Naive thymus-derived CD4-positive, alpha-beta T cell (primary cell): ENCODE data around the gene DIP2B. TPM values are rescaled to one million over a fixed set of nuclear protein-coding genes. Genes with fewer than 3 reads are reported as not detected.

Experiments
- ATAC-seq: fragments of 150-1000 bp; cut with Tn5 transposase; 2 replicates; pipeline ENCODE4 v1.10.0; 2021; ENCODE audit warnings: mild to moderate bottlenecking, moderate library complexity
- CTCF ChIA-PET: fragments of 350-600 bp; sonication (Branson Sonifier 250); formaldehyde crosslinking; loops from one replicate; lab custom pipeline; 2021; ENCODE audit warnings: antibody characterized with exemption; lab: Charles Lee
- POLR2A ChIA-PET: fragments of 350-600 bp; sonication (Branson Sonifier 250); formaldehyde crosslinking; loops from one replicate; lab custom pipeline; 2021; ENCODE audit warnings: antibody characterized with exemption, inconsistent platforms; lab: Charles Lee
- DNase-seq, 9 donors: peaks; one replicate each; pipeline versions ENCODE4 v3.0.0 to v3.0.0-alpha.2; 2020 to 2022; ENCODE audit warnings: mixed read lengths in 1 of 9
- H3K27ac ChIP-seq: one replicate; pipeline ENCODE4 v1.7.0; 2013; ENCODE audit warnings: mild to moderate bottlenecking, low read depth, low read length, moderate library complexity
- H3K27me3 ChIP-seq, 2 donors: one replicate each; pipeline ENCODE4 v1.7.0; 2013; ENCODE audit warnings: low read length in 2 of 2, mild to moderate bottlenecking in 2 of 2, moderate library complexity in 2 of 2; ENCODE audit not compliant: control insufficient read depth in 2 of 2, insufficient read depth in 2 of 2
- H3K36me3 ChIP-seq, 3 experiments: 1 replicate in 2 of 3; 2 replicates in 1 of 3; pipeline ENCODE4 v1.7.0; 2013; ENCODE audit warnings: low read length in 3 of 3, mild to moderate bottlenecking in 3 of 3, moderate library complexity in 1 of 3; ENCODE audit not compliant: insufficient read depth in 3 of 3, control insufficient read depth in 2 of 3
- H3K4me1 ChIP-seq, 2 donors: one replicate each; pipeline ENCODE4 v1.7.0; 2013; ENCODE audit warnings: low read length in 2 of 2, mild to moderate bottlenecking in 2 of 2, moderate library complexity in 1 of 2; ENCODE audit not compliant: control insufficient read depth in 2 of 2, insufficient read depth in 2 of 2
- H3K4me3 ChIP-seq: 2 replicates; pipeline ENCODE4 v1.7.0; 2013; ENCODE audit warnings: mild to moderate bottlenecking, low read length
- H3K9me3 ChIP-seq, 3 experiments: 1 replicate in 2 of 3; 2 replicates in 1 of 3; pipeline ENCODE4 v1.7.0; 2013; ENCODE audit warnings: low read length in 3 of 3; ENCODE audit not compliant: control insufficient read depth in 2 of 3
- H3K27ac Mint-ChIP-seq, 9 donors: one replicate each; pipeline ENCODE4 v1.8.0; 2020 to 2022; ENCODE audit warnings: mixed read lengths in 9 of 9, mild to moderate bottlenecking in 8 of 9, moderate library complexity in 5 of 9, inconsistent platforms in 2 of 9
- H3K27me3 Mint-ChIP-seq, 5 donors: one replicate each; pipeline ENCODE4 v1.8.0; 2021 to 2022; ENCODE audit warnings: mixed read lengths in 5 of 5, mild to moderate bottlenecking in 1 of 5
- H3K36me3 Mint-ChIP-seq, 5 donors: one replicate each; pipeline ENCODE4 v1.8.0; 2020 to 2022; ENCODE audit warnings: mixed read lengths in 5 of 5, mild to moderate bottlenecking in 3 of 5, inconsistent platforms in 1 of 5
- H3K4me1 Mint-ChIP-seq, 7 donors: one replicate each; pipeline ENCODE4 v1.8.0; 2020 to 2022; ENCODE audit warnings: mixed read lengths in 7 of 7, mild to moderate bottlenecking in 3 of 7, inconsistent platforms in 1 of 7
- H3K4me3 Mint-ChIP-seq, 10 donors: one replicate each; pipeline ENCODE4 v1.8.0; 2020 to 2022; ENCODE audit warnings: mild to moderate bottlenecking in 10 of 10, mixed read lengths in 10 of 10, moderate library complexity in 6 of 10, inconsistent platforms in 2 of 10
- H3K9me3 Mint-ChIP-seq, 11 donors: one replicate each; pipeline ENCODE4 v1.8.0; 2020 to 2022; ENCODE audit warnings: mixed read lengths in 11 of 11, mild to moderate bottlenecking in 4 of 11, inconsistent platforms in 1 of 11, moderate library complexity in 1 of 11
- intact Hi-C, 2 donors: fragments of 100-400 bp; cut with micrococcal nuclease; formaldehyde crosslinking; loops; one replicate each; pipeline ENCODE4 v1.15.1; 2023
- polyA plus RNA-seq, 2 donors: library from polyadenylated mRNA; unstranded; fragments of 300-500 nt; fragmentation: Illumina TruSeq; gene quantifications; one replicate each; pipeline ENCODE4 v1.2.3, GENCODE V29; 2021
- total RNA-seq, 6 experiments: library from RNA in 5 of 6; stranded (reverse) in 5 of 6; gene quantifications; 1 replicate in 5 of 6; 2 replicates in 1 of 6; pipeline ENCODE4 v1.2.3 and lab custom pipeline; 2021 to 2026

DIP2B gene
- total and polyA plus RNA-seq, 7 experiments from 2014 or later, result 10.0 to 41.8 (median 34.3) TPM

GRCh38 chr12:50515587-50515986 is 10.8 kb downstream of the DIP2B start:
- DNase-seq (no peak), ATAC-seq (peak; percentile 26)
- peaks cover 0 to 2% (median 0%) of the 10 kb centered on the region in 11 donors for H3K9me3 Mint-ChIP-seq
- peaks cover 19 to 70% of the 10 kb centered on the region in 2 donors for H3K4me1 ChIP-seq
- no peaks in the 10 kb centered on the region for H3K9me3 ChIP-seq
- peak overlapping the region in 7 of 9 donors; percentile 78 to 96 (median 93) for H3K27ac Mint-ChIP-seq
- peaks cover 45 to 61% (median 50%) of the 10 kb centered on the region in 7 donors for H3K4me1 Mint-ChIP-seq
- H3K27ac ChIP-seq, result peak overlapping the region; percentile 50
- no peaks in the 10 kb centered on the region for H3K27me3 ChIP-seq
- H3K27me3 Mint-ChIP-seq, result no peaks in the 10 kb centered on the region
- intact Hi-C loops, result loop anchor here (1.0 to 2.0 kb wide), 2 partner anchors 17 to 249 kb away; partner anchors contain the start of gene ATF1 (in 1 of the 2)
- peak overlapping the region; percentile 65 to 90 (median 76) for H3K4me3 Mint-ChIP-seq
- ChIA-PET CTCF (interaction anchor here (0.6 to 1.6 kb wide), 2 partner anchors 11 to 677 kb away, joined by 3 to 8 read pairs; partner anchors contain the start of gene DIP2B), POLR2A (interaction anchor here (0.6 to 1.6 kb wide), 4 partner anchors 9 to 38 kb away, joined by 3 to 7 read pairs (median 4); no protein-coding TSS in a partner anchor)
- H3K36me3 Mint-ChIP-seq, result peaks cover 0 to 15% (median 0%) of the 10 kb centered on the region in 5 donors
- no peaks in the 10 kb centered on the region for H3K36me3 ChIP-seq
- no peak overlapping the region for H3K4me3 ChIP-seq

GRCh38 chr12:50517421-50518048 is 12.8 kb downstream of the DIP2B start:
- POLR2A ChIA-PET, result interaction anchor here (0.9 to 5.5 kb wide), 3 partner anchors 10 to 119 kb away, joined by 3 to 84 read pairs (median 14); partner anchors contain the start of gene DIP2B
- Histone ChIP-seq H3K27me3 (no peaks in the 10 kb centered on the region), H3K9me3 (no peaks in the 10 kb centered on the region), H3K4me1 (peaks cover 19 to 81% of the 10 kb centered on the region in 2 donors), H3K4me3 (no peak overlapping the region), H3K27ac (peak overlapping the region; percentile 65), H3K36me3 (no peaks in the 10 kb centered on the region)
- peaks cover 0 to 2% (median 0%) of the 10 kb centered on the region in 11 donors for H3K9me3 Mint-ChIP-seq
- ATAC-seq (peak; percentile 82), DNase-seq (peak in 5 of 9 donors; percentile 19 to 53 (median 36))
- peaks cover 0 to 20% (median 2%) of the 10 kb centered on the region in 5 donors for H3K36me3 Mint-ChIP-seq
- CTCF ChIA-PET, result interaction anchor here (1.9 kb wide), 1 partner anchor 8 kb away, joined by 6 read pairs; no protein-coding TSS in a partner anchor
- no peak overlapping the region for H3K4me3 Mint-ChIP-seq
- no peaks in the 10 kb centered on the region for H3K27me3 Mint-ChIP-seq
- H3K4me1 Mint-ChIP-seq, result peaks cover 43 to 65% (median 58%) of the 10 kb centered on the region in 7 donors
- H3K27ac Mint-ChIP-seq, result no peak overlapping the region
- intact Hi-C loops, result loop anchor here (1.0 kb wide), 2 partner anchors 9 to 15 kb away; no protein-coding TSS in a partner anchor

GRCh38 chr12:50518090-50518489 is 13.3 kb downstream of the DIP2B start:
- H3K27ac Mint-ChIP-seq, result peak overlapping the region in 1 of 9 donors; percentile 95
- CTCF ChIA-PET, result interaction anchor here (0.6 to 1.9 kb wide), 2 partner anchors 9 to 109 kb away, joined by 4 to 6 read pairs; no protein-coding TSS in a partner anchor
- intact Hi-C loops, result no loop called here
- ATAC-seq, result no peak
- H3K4me3 Mint-ChIP-seq, result no peak overlapping the region
- peaks cover 0 to 23% (median 5%) of the 10 kb centered on the region in 5 donors for H3K36me3 Mint-ChIP-seq
- H3K4me1 Mint-ChIP-seq, result peaks cover 43 to 63% (median 55%) of the 10 kb centered on the region in 7 donors
- Histone ChIP-seq H3K4me1 (peaks cover 19 to 76% of the 10 kb centered on the region in 2 donors), H3K27ac (peak overlapping the region; percentile 65), H3K4me3 (no peak overlapping the region), H3K36me3 (no peaks in the 10 kb centered on the region), H3K9me3 (no peaks in the 10 kb centered on the region), H3K27me3 (no peaks in the 10 kb centered on the region)
- peaks cover 0 to 2% (median 0%) of the 10 kb centered on the region in 11 donors for H3K9me3 Mint-ChIP-seq
- no peaks in the 10 kb centered on the region for H3K27me3 Mint-ChIP-seq
- DNase-seq, result no peak
- POLR2A ChIA-PET, result interaction anchor here (0.9 to 5.5 kb wide), 3 partner anchors 11 to 119 kb away, joined by 3 to 84 read pairs (median 14); partner anchors contain the start of gene DIP2B

- H3K4me1 Mint-ChIP-seq, result peaks cover 43 to 63% (median 52%) of the 10 kb centered on the region in 7 donors
- Histone ChIP-seq H3K9me3 (no peaks in the 10 kb centered on the region), H3K4me3 (no peak overlapping the region), H3K27me3 (no peaks in the 10 kb centered on the region), H3K4me1 (peaks cover 16 to 69% of the 10 kb centered on the region in 2 donors), H3K27ac (peak overlapping the region; percentile 65), H3K36me3 (no peaks in the 10 kb centered on the region)
- ChIA-PET POLR2A (interaction anchor here (0.5 to 5.5 kb wide), 5 partner anchors 12 to 120 kb away, joined by 3 to 84 read pairs (median 13); partner anchors contain the start of gene DIP2B), CTCF (interaction anchor here (1.9 kb wide), 1 partner anchor 10 kb away, joined by 6 read pairs; no protein-coding TSS in a partner anchor)
- H3K4me3 Mint-ChIP-seq, result peak overlapping the region in 7 of 10 donors; percentile 42 to 79 (median 57)
- H3K27ac Mint-ChIP-seq, result peak overlapping the region in 5 of 9 donors; percentile 59 to 97 (median 95)
- H3K36me3 Mint-ChIP-seq, result peaks cover 0 to 29% (median 8%) of the 10 kb centered on the region in 5 donors
- ATAC-seq, result no peak
- intact Hi-C loops, result no loop called here
- H3K27me3 Mint-ChIP-seq, result no peaks in the 10 kb centered on the region
- peaks cover 0 to 3% (median 0%) of the 10 kb centered on the region in 11 donors for H3K9me3 Mint-ChIP-seq
- DNase-seq, result no peak
Measured at GRCh38 chr12:50519353-50519752, 14.6 kb downstream of the DIP2B start.

GRCh38 chr12:50520416-50521207 is 15.8 kb downstream of the DIP2B start:
- ATAC-seq, result no peak
- Mint-ChIP-seq H3K4me1 (peaks cover 39 to 60% (median 46%) of the 10 kb centered on the region in 7 donors), H3K27ac (peak overlapping the region in 5 of 9 donors; percentile 79 to 97 (median 95)), H3K9me3 (peaks cover 0 to 3% (median 0%) of the 10 kb centered on the region in 11 donors), H3K36me3 (peaks cover 0 to 31% (median 9%) of the 10 kb centered on the region in 5 donors), H3K27me3 (no peaks in the 10 kb centered on the region), H3K4me3 (peak overlapping the region in 9 of 10 donors; percentile 57 to 87 (median 79))
- Histone ChIP-seq H3K36me3 (no peaks in the 10 kb centered on the region), H3K27me3 (no peaks in the 10 kb centered on the region), H3K4me3 (no peak overlapping the region), H3K27ac (peak overlapping the region; percentile 65), H3K4me1 (peaks cover 8 to 61% of the 10 kb centered on the region in 2 donors), H3K9me3 (no peaks in the 10 kb centered on the region)
- peak in 5 of 9 donors; percentile 26 to 55 (median 43) for DNase-seq
- intact Hi-C loops, result loop anchor here in 1 of 2 donors (2.0 kb wide), 1 partner anchor 16 kb away; the partner anchor contains the start of gene DIP2B
- ChIA-PET CTCF (interaction anchor here (0.6 to 2.5 kb wide), 7 partner anchors 8 to 842 kb away, joined by 3 to 11 read pairs (median 4); partner anchors contain the start of gene DIP2B), POLR2A (interaction anchor here (0.8 to 5.5 kb wide), 6 partner anchors 11 to 806 kb away, joined by 3 to 84 read pairs (median 4); partner anchors contain the start of gene DIP2B)
